ENCODE measurements around the gene PRR35.

DNA sequence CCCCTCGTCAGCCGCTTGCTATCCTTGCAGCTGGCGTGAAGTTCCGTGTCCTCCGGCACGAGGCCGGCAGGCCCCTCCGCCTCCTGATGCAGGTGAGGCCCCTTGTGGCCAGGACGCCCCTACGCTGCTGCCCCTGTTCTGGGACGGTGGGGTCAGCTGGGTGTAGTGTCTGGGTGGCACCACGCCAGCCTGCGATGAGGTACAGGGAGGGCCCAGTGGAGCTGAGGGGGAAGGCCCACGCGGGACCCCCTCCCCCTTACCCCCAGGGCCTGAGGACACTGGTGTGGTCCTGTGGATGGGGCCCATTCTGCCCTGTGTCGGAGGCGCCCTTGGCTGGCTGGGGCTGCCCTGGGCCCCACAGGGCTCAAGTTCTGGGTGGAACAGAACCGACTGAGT lies 22.0 kb downstream of the PRR35 start:
- TF ChIP-seq, protein P1, sequence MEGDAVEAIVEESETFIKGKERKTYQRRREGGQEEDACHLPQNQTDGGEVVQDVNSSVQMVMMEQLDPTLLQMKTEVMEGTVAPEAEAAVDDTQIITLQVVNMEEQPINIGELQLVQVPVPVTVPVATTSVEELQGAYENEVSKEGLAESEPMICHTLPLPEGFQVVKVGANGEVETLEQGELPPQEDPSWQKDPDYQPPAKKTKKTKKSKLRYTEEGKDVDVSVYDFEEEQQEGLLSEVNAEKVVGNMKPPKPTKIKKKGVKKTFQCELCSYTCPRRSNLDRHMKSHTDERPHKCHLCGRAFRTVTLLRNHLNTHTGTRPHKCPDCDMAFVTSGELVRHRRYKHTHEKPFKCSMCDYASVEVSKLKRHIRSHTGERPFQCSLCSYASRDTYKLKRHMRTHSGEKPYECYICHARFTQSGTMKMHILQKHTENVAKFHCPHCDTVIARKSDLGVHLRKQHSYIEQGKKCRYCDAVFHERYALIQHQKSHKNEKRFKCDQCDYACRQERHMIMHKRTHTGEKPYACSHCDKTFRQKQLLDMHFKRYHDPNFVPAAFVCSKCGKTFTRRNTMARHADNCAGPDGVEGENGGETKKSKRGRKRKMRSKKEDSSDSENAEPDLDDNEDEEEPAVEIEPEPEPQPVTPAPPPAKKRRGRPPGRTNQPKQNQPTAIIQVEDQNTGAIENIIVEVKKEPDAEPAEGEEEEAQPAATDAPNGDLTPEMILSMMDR (optimal IDR thresholded peaks at IDR 0.05 in 1 of 3, IDR thresholded peaks at IDR 0.05 in 1 of 3, conservative IDR thresholded peaks at IDR 0.05 in 1 of 3; ENCODE audit: extremely low read depth in 1 of 3, insufficient read depth in 2 of 3, low read length in 3 of 3): no peak
- TF ChIP-seq EZH2 (IDR thresholded peaks at IDR 0.05; ENCODE audit: low read length): no peak

Data from keratinocyte (primary cell).